GM12864 (cell line): ENCODE results near the gene GCM1.

ENCODE experiments used
- DNase-seq: peaks from one replicate; pipeline ENCODE4 v3.0.0-alpha.2; 2011; ENCODE audit warnings: low read depth
- H3K4me3 ChIP-seq: 2 replicates; pipeline ENCODE4 v1.5.1; 2011; ENCODE audit warnings: mild to moderate bottlenecking, low read depth, low read length, control low read depth
- CTCF ChIP-seq: IDR thresholded peaks from 2 replicates; pipeline ENCODE4 v1.5.1; 2011; ENCODE audit warnings: low read depth, mild to moderate bottlenecking, moderate library complexity, low read length, control low read depth, inconsistent platforms; ENCODE audit errors: missing control alignments

GCM1 gene

GRCh38 chr6:53124131-53124800, 24.4 kb downstream of the GCM1 start:
- no peak for DNase-seq
- no peak for TF ChIP-seq CTCF
- H3K4me3 ChIP-seq, result no peak overlapping the region

- H3K4me3 ChIP-seq, result no peak overlapping the region
- DNase-seq, result no peak
- no peak for TF ChIP-seq CTCF
Observed at GRCh38 chr6:53119772-53120409, 28.8 kb downstream of the GCM1 start.

GRCh38 chr6:53119349-53119748, 29.3 kb downstream of the GCM1 start:
- H3K4me3 ChIP-seq, result no peak overlapping the region
- DNase-seq, result no peak

GRCh38 chr6:53115741-53116140, 32.9 kb downstream of the GCM1 start:
- no peak for DNase-seq
- TF ChIP-seq CTCF, result no peak
- H3K4me3 ChIP-seq, result no peak overlapping the region

More at GRCh38 chr6:53119349-53119748, 29.3 kb downstream of the GCM1 start:
- no peak for TF ChIP-seq CTCF

- TF ChIP-seq CTCF, result no peak
- H3K4me3 ChIP-seq, result no peak overlapping the region
- DNase-seq, result no peak
Observed at GRCh38 chr6:53115113-53115512, 33.5 kb downstream of the GCM1 start.

- no peak for DNase-seq
- no peak overlapping the region for H3K4me3 ChIP-seq
Observed at GRCh38 chr6:53113742-53114141, 34.9 kb downstream of the GCM1 start.

More at GRCh38 chr6:53113742-53114141, 34.9 kb downstream of the GCM1 start:
- TF ChIP-seq CTCF, result no peak
